ENCODE results near the gene SLC45A1.

DNA sequence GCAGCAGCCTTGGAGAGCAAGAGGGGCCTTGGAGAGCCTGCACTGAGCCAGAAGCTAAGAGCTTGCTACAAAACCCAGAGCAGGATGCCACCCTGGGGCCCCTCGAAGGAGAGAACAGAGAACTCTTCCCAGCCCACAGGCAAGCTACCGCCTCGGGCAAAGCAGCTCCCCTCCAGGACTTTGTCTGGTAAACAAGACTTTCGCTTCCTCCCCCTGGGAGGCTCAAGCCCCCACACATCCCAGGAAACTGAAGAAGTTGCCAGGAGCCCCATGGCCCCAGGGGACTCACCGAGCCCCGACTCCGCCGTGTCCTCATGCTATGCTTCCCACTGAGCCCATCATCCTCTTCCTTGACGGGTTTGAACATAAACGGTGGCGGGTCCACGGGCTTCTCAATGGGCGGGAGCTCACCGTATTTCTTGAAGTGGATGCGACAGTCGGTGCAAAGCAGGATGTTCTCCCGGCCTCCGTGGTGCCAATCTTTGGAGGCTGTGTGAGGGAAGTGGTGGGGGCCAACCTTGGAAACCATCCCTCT is 45.9 kb downstream of the SLC45A1 start:
- TF ChIP-seq, protein P1, sequence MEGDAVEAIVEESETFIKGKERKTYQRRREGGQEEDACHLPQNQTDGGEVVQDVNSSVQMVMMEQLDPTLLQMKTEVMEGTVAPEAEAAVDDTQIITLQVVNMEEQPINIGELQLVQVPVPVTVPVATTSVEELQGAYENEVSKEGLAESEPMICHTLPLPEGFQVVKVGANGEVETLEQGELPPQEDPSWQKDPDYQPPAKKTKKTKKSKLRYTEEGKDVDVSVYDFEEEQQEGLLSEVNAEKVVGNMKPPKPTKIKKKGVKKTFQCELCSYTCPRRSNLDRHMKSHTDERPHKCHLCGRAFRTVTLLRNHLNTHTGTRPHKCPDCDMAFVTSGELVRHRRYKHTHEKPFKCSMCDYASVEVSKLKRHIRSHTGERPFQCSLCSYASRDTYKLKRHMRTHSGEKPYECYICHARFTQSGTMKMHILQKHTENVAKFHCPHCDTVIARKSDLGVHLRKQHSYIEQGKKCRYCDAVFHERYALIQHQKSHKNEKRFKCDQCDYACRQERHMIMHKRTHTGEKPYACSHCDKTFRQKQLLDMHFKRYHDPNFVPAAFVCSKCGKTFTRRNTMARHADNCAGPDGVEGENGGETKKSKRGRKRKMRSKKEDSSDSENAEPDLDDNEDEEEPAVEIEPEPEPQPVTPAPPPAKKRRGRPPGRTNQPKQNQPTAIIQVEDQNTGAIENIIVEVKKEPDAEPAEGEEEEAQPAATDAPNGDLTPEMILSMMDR (IDR thresholded peaks at IDR 0.05): no peak
- TF ChIP-seq POLR2AphosphoS5 (IDR thresholded peaks at IDR 0.05) (no peak), EP300 (IDR thresholded peaks at IDR 0.05) (no peak)

Measured in upper lobe of left lung (tissue), 4 donors.